ENCODE results near the gene HPCA.

- no peak for TF ChIP-seq POLR2A (IDR thresholded peaks at IDR 0.05)
- TF ChIP-seq, protein P1, sequence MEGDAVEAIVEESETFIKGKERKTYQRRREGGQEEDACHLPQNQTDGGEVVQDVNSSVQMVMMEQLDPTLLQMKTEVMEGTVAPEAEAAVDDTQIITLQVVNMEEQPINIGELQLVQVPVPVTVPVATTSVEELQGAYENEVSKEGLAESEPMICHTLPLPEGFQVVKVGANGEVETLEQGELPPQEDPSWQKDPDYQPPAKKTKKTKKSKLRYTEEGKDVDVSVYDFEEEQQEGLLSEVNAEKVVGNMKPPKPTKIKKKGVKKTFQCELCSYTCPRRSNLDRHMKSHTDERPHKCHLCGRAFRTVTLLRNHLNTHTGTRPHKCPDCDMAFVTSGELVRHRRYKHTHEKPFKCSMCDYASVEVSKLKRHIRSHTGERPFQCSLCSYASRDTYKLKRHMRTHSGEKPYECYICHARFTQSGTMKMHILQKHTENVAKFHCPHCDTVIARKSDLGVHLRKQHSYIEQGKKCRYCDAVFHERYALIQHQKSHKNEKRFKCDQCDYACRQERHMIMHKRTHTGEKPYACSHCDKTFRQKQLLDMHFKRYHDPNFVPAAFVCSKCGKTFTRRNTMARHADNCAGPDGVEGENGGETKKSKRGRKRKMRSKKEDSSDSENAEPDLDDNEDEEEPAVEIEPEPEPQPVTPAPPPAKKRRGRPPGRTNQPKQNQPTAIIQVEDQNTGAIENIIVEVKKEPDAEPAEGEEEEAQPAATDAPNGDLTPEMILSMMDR (IDR thresholded peaks at IDR 0.05): peak in 4 of 12 donors; percentile 2 to 20 (median 4)
Measured at GRCh38 chr1:32886828-32887414, 630 bp downstream of the HPCA start.

Data from heart left ventricle (tissue), 13 donors.